GM20000 (cell line): ENCODE measurements around the gene ANKRD60.

Experiments used
- DNase-seq: peaks from one replicate; pipeline ENCODE4 v3.0.0; 2012; ENCODE audit warnings: low spot score
- CTCF ChIP-seq: IDR thresholded peaks from 2 replicates; pipeline ENCODE4 v1.5.1; 2012; ENCODE audit warnings: mild to moderate bottlenecking, control low read depth; ENCODE audit errors: extremely low read depth, missing control alignments

Gene ANKRD60

DNA sequence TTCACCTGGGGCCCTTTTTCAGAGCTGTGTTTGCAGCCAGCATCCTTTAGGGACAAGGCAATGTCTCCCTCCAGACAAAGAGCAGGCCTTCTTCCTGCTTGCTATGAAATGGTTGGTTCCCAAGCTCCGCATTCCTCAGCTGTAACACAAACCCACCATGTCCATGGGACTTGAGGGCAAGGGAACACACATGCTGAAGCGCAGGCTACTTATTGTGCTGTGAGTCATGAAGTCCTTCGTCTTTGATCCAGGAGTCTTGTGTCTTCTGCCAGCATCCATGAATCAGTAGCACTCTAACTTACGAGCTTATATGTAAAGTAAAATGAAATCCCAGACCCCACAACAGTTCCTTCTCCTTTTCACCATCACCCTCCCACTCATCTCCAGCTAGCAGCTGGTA lies 59.0 kb downstream of the ANKRD60 start:
- no peak for DNase-seq
- TF ChIP-seq CTCF, result no peak

- no peak for DNase-seq
- TF ChIP-seq CTCF, result no peak
Observed at GRCh38 chr20:58168843-58169242, 59.6 kb downstream of the ANKRD60 start.

DNA sequence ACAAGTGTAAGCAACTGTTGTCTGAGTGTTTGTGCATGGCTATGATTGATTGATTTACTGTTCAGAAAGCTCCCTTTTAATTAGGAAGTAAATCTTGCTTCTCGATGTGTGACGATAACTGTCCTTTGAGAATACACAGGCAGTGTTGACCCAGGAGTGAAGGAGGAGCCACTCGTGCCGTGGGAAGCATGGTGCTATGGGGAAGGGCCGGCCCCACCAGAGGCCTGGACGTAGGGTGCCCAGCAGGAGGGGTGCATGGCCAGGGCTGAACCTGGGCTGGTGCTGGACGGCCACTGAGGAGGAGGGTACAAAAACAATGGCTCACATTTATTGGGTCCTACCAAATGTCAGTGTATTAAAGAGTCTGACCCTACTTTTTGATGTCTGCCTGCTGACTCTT lies 60.7 kb downstream of the ANKRD60 start:
- no peak for TF ChIP-seq CTCF
- no peak for DNase-seq
